Measurements from ENCODE around the gene SNPH.
"Not testable (repeated sequence)": the region's sequence is repeated elsewhere in the genome, so short reads cannot be mapped to it uniquely, and the experiment has no call there.

Gene SNPH

GRCh38 chr20:1245578-1245977 lies 20.5 kb upstream of the SNPH start:
- CTCF ChIA-PET, result no interaction called here
- POLR2A ChIA-PET, result no interaction called here
- H3K4me3 ChIP-seq (ENCODE audit: low read depth, low read length), result no peak overlapping the region
- DNase-seq (ENCODE audit: low read depth, low spot score), result no peak
- TF ChIP-seq CTCF (IDR thresholded peaks at IDR 0.05; ENCODE audit: insufficient read depth, low read length, missing control alignments), result no peak

- CTCF ChIA-PET, result interaction anchor here (0.9 to 1.4 kb wide), 2 partner anchors 20 to 35 kb away, joined by 3 read pairs; no protein-coding TSS in a partner anchor
- POLR2A ChIA-PET, result no interaction called here
- no peak for TF ChIP-seq CTCF (IDR thresholded peaks at IDR 0.05; ENCODE audit: insufficient read depth, low read length, missing control alignments)
- H3K4me3 ChIP-seq (ENCODE audit: low read depth, low read length), result no peak overlapping the region
- no peak for DNase-seq (ENCODE audit: low read depth, low spot score)
These were observed 18.4 kb upstream of the SNPH start for GRCh38 chr20:1247689-1248088.

GRCh38 chr20:1250282-1250681 lies 15.8 kb upstream of the SNPH start:
- CTCF ChIA-PET; DNase-seq (ENCODE audit: low read depth, low spot score); POLR2A ChIA-PET; H3K4me3 ChIP-seq (ENCODE audit: low read depth, low read length): not testable (repeated sequence)

- no peak overlapping the region for H3K4me3 ChIP-seq (ENCODE audit: low read depth, low read length)
- ChIA-PET CTCF (no interaction called here), POLR2A (no interaction called here)
- no peak for TF ChIP-seq CTCF (IDR thresholded peaks at IDR 0.05; ENCODE audit: insufficient read depth, low read length, missing control alignments)
- DNase-seq (ENCODE audit: low read depth, low spot score), result no peak
These were observed 13.7 kb upstream of the SNPH start for GRCh38 chr20:1252416-1252815.

GRCh38 chr20:1254254-1254653 lies 11.8 kb upstream of the SNPH start:
- DNase-seq (ENCODE audit: low read depth, low spot score), result no peak
- POLR2A ChIA-PET, result no interaction called here
- CTCF ChIA-PET, result no interaction called here
- no peak overlapping the region for H3K4me3 ChIP-seq (ENCODE audit: low read depth, low read length)
- no peak for TF ChIP-seq CTCF (IDR thresholded peaks at IDR 0.05; ENCODE audit: insufficient read depth, low read length, missing control alignments)

GRCh38 chr20:1255675-1256074 lies 10.4 kb upstream of the SNPH start:
- ChIA-PET CTCF (interaction anchor here (1.2 kb wide), 1 partner anchor 183 kb away, joined by 3 read pairs; no protein-coding TSS in a partner anchor), POLR2A (no interaction called here)
- no peak overlapping the region for H3K4me3 ChIP-seq (ENCODE audit: low read depth, low read length)
- no peak for DNase-seq (ENCODE audit: low read depth, low spot score)
- TF ChIP-seq CTCF (IDR thresholded peaks at IDR 0.05; ENCODE audit: insufficient read depth, low read length, missing control alignments), result no peak

- DNase-seq (ENCODE audit: low read depth, low spot score), result no peak
- no peak overlapping the region for H3K4me3 ChIP-seq (ENCODE audit: low read depth, low read length)
- TF ChIP-seq CTCF (IDR thresholded peaks at IDR 0.05; ENCODE audit: insufficient read depth, low read length, missing control alignments), result no peak
- ChIA-PET CTCF (interaction anchor here (1.3 kb wide), 1 partner anchor 240 kb away, joined by 3 read pairs; no protein-coding TSS in a partner anchor), POLR2A (interaction anchor here (0.7 kb wide), 1 partner anchor 13 kb away, joined by 4 read pairs; no protein-coding TSS in a partner anchor)
These were observed 2.2 kb upstream of the SNPH start for GRCh38 chr20:1263853-1264252.

All from AG04449 (cell line).